Fibroblast of lung (primary cell): ENCODE data around the gene CRMP1. TPM values are rescaled to one million over a fixed set of nuclear protein-coding genes. Genes with fewer than 3 reads are reported as not detected.

Experiments
- DNase-seq, 2 donors: peaks; one replicate each; pipeline versions ENCODE4 v3.0.0 to v3.0.0-alpha.2; 2010; ENCODE audit warnings: low read depth in 2 of 2
- H2AFZ ChIP-seq: 2 replicates; pipeline ENCODE4 v1.5.1; 2012; ENCODE audit warnings: low read length, control low read depth, inconsistent platforms
- H3K27ac ChIP-seq: 2 replicates; pipeline ENCODE4 v1.5.1; 2011; ENCODE audit warnings: low read length, control low read depth; ENCODE audit not compliant: insufficient read depth
- H3K27me3 ChIP-seq: 2 replicates; pipeline ENCODE4 v1.5.1; 2011; ENCODE audit warnings: mild to moderate bottlenecking, low read length; ENCODE audit not compliant: control insufficient read depth, insufficient read depth
- H3K36me3 ChIP-seq: 2 replicates; pipeline ENCODE4 v1.5.1; 2011; ENCODE audit warnings: low read length; ENCODE audit not compliant: control insufficient read depth, insufficient read depth
- H3K4me1 ChIP-seq: 2 replicates; pipeline ENCODE4 v1.5.1; 2011; ENCODE audit warnings: low read length; ENCODE audit not compliant: control insufficient read depth, insufficient read depth; ENCODE audit errors: extremely low read depth
- H3K4me2 ChIP-seq: 2 replicates; pipeline ENCODE4 v1.5.1; 2011; ENCODE audit warnings: low read length, control low read depth; ENCODE audit not compliant: insufficient read depth; ENCODE audit errors: extremely low read depth
- H3K4me3 ChIP-seq, 4 experiments: fragments of 200-600 bp in 1 of 4; sonication (generic) in 1 of 4; replicated peaks in 1 of 4; 2 replicates each; pipeline ENCODE4 v1.5.1; 2011 to 2016; ENCODE audit warnings: low read length in 4 of 4, low read depth in 3 of 4, mild to moderate bottlenecking in 3 of 4, control low read depth in 2 of 4, inconsistent platforms in 1 of 4, mixed read lengths in 1 of 4; ENCODE audit not compliant: insufficient read depth in 1 of 4; ENCODE audit errors: control extremely low read depth in 1 of 4
- H3K79me2 ChIP-seq: 2 replicates; pipeline ENCODE4 v1.5.1; 2012; ENCODE audit warnings: mild to moderate bottlenecking, low read length, inconsistent platforms; ENCODE audit not compliant: control insufficient read depth, insufficient read depth
- H3K9ac ChIP-seq: 2 replicates; pipeline ENCODE4 v1.5.1; 2011; ENCODE audit warnings: mild to moderate bottlenecking, low read length, control low read depth; ENCODE audit not compliant: insufficient read depth
- H3K9me3 ChIP-seq: 2 replicates; pipeline ENCODE4 v1.5.1; 2012; ENCODE audit warnings: low read depth, low read length; ENCODE audit not compliant: control insufficient read depth, insufficient read depth
- H4K20me1 ChIP-seq: 2 replicates; pipeline ENCODE4 v1.5.1; 2011; ENCODE audit warnings: low read length; ENCODE audit not compliant: control insufficient read depth, insufficient read depth; ENCODE audit errors: extremely low read depth
- EZH2 ChIP-seq: IDR thresholded peaks from 2 replicates; pipeline ENCODE4 v1.5.1; 2012; ENCODE audit warnings: low read length, control low read depth, mild to moderate bottlenecking; ENCODE audit errors: missing control alignments
- polyA plus RNA-seq, 2 donors: library from polyadenylated mRNA; depleted of rRNA in 1 of 2; stranded (reverse) in 1 of 2; unstranded in 1 of 2; fragments of >200 nt; gene quantifications; 2 replicates each; pipeline ENCODE4 v1.2.1, GENCODE V29; 2011 to 2012; ENCODE audit warnings: missing spikeins in 1 of 2
- total RNA-seq: library from RNA; depleted of rRNA; stranded (reverse); fragments of >200 nt; gene quantifications from 2 replicates; pipeline ENCODE4 v1.2.1, GENCODE V29; 2014
- TF ChIP-seq, protein P1 (sequence below), 2 donors: IDR thresholded peaks in 1 of 2; conservative IDR thresholded peaks in 1 of 2; 1 replicate in 1 of 2; 2 replicates in 1 of 2; pipeline ENCODE4 v1.5.1; 2011 to 2012; ENCODE audit warnings: low read length in 2 of 2, control low read depth in 1 of 2, inconsistent platforms in 1 of 2, low read depth in 1 of 2, mild to moderate bottlenecking in 1 of 2

Gene CRMP1
- total and polyA plus RNA-seq, 2 donors (not counting 1 experiment from before 2014, with no cell fraction given), result 0.33 to 2.7 TPM

DNA sequence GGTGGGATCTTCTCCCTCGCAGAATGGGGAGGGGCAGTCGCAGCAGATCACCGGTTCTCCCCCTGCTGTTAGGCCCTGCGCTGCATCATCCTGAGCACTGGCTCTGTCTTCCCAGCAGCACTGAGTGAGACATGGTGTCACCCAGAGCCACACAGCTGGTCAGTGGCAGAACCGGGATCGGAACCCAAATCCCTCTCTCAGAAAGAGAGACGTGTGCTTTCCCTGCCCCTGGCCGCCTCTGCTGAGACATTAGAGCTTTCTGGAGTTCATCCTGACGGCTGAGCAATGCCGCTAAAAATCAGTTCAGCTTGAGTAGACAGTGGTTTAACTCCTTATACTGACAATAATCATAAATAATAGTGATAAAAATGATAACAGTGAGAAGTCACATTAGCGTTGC, 93.9 kb downstream of the CRMP1 start:
- TF ChIP-seq, protein P1, sequence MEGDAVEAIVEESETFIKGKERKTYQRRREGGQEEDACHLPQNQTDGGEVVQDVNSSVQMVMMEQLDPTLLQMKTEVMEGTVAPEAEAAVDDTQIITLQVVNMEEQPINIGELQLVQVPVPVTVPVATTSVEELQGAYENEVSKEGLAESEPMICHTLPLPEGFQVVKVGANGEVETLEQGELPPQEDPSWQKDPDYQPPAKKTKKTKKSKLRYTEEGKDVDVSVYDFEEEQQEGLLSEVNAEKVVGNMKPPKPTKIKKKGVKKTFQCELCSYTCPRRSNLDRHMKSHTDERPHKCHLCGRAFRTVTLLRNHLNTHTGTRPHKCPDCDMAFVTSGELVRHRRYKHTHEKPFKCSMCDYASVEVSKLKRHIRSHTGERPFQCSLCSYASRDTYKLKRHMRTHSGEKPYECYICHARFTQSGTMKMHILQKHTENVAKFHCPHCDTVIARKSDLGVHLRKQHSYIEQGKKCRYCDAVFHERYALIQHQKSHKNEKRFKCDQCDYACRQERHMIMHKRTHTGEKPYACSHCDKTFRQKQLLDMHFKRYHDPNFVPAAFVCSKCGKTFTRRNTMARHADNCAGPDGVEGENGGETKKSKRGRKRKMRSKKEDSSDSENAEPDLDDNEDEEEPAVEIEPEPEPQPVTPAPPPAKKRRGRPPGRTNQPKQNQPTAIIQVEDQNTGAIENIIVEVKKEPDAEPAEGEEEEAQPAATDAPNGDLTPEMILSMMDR (conservative IDR thresholded peaks at IDR 0.05 in 1 of 2, IDR thresholded peaks at IDR 0.05 in 1 of 2; ENCODE audit: low read depth in 1 of 2, low read length in 2 of 2), result no peak
- no peak for TF ChIP-seq EZH2
- no peak overlapping the region for H3K4me2 ChIP-seq
- no peak for DNase-seq
- peaks cover 16% of the 10 kb centered on the region for H3K36me3 ChIP-seq
- H3K4me1 ChIP-seq, result no peaks in the 10 kb centered on the region
- H3K27ac ChIP-seq, result no peak overlapping the region
- H4K20me1 ChIP-seq, result no peaks in the 10 kb centered on the region
- no peak overlapping the region for H2AFZ ChIP-seq
- no peaks in the 10 kb centered on the region for H3K79me2 ChIP-seq
- H3K4me3 ChIP-seq, result no peak overlapping the region
- no peaks in the 10 kb centered on the region for H3K27me3 ChIP-seq
- H3K9ac ChIP-seq, result no peak overlapping the region
- H3K9me3 ChIP-seq, result no peaks in the 10 kb centered on the region

DNA sequence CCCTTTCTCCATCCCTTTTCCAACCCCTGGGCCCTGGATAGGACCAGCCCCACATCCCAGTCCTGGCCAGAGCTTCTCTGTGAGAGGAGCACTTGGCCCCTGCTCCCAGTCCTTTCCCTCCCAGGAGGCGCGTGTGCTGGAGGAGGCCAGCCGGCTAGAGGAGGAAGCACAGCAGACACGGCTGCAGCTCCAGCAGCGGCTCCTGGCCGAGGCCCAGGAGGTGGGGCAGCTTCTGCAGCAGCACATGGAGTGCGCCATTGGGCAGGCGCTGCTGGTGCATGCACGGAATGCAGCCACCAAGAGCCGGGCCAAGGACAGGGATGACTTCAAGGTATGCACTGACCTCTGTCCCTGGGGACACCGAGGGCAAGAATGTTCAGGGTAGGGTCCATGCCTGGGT, 94.4 kb downstream of the CRMP1 start:
- H3K27ac ChIP-seq, result no peak overlapping the region
- DNase-seq, result no peak
- no peaks in the 10 kb centered on the region for H3K27me3 ChIP-seq
- H3K4me1 ChIP-seq, result no peaks in the 10 kb centered on the region
- TF ChIP-seq, protein P1 (conservative IDR thresholded peaks at IDR 0.05 in 1 of 2, IDR thresholded peaks at IDR 0.05 in 1 of 2; ENCODE audit: low read depth in 1 of 2, low read length in 2 of 2), result no peak
- no peak for TF ChIP-seq EZH2
- H2AFZ ChIP-seq, result no peak overlapping the region
- H3K4me3 ChIP-seq, result no peak overlapping the region
- no peak overlapping the region for H3K4me2 ChIP-seq
- H3K9me3 ChIP-seq, result no peaks in the 10 kb centered on the region
- H4K20me1 ChIP-seq, result no peaks in the 10 kb centered on the region
- H3K36me3 ChIP-seq, result peaks cover 18% of the 10 kb centered on the region
- H3K9ac ChIP-seq, result no peak overlapping the region
- no peaks in the 10 kb centered on the region for H3K79me2 ChIP-seq

DNA sequence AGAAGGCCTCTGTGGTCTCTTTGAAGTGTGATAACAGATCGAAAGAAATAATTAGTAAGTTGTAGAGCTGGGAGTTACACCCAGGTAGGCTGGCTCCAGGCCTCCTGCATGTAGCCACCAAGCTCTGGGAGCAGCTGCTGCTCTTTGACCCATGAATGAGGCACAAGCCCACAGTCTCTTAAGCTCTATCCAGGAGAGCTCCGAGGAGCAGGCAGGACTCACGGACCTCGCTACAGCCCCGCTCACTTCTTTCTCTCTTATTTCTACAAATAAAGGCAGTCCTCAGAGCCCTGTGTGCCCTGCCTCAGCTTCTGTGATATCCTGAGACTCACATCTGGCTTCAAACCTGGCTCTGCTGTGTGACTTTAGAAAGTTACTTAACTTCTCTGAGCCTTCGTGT, 95.0 kb downstream of the CRMP1 start:
- Histone ChIP-seq H3K27me3 (no peaks in the 10 kb centered on the region), H3K36me3 (peaks cover 16% of the 10 kb centered on the region), H3K4me3 (no peak overlapping the region), H3K9me3 (no peaks in the 10 kb centered on the region), H3K79me2 (no peaks in the 10 kb centered on the region), H3K27ac (no peak overlapping the region), H3K4me2 (no peak overlapping the region), H2AFZ (no peak overlapping the region), H3K9ac (no peak overlapping the region), H4K20me1 (no peaks in the 10 kb centered on the region), H3K4me1 (no peaks in the 10 kb centered on the region)
- no peak for DNase-seq
- TF ChIP-seq, protein P1 (conservative IDR thresholded peaks at IDR 0.05 in 1 of 2, IDR thresholded peaks at IDR 0.05 in 1 of 2; ENCODE audit: low read depth in 1 of 2, low read length in 2 of 2), result no peak
- no peak for TF ChIP-seq EZH2
